GM21825 (cell line): Measurements from ENCODE around the gene LRRC46.

Experiments
- ATAC-seq: cut with Tn5 transposase; IDR thresholded peaks from one replicate; pipeline ENCODE4 v1.9.1; 2021; ENCODE audit warnings: mild to moderate bottlenecking, moderate library complexity; ENCODE audit not compliant: unreplicated experiment

Gene LRRC46

DNA sequence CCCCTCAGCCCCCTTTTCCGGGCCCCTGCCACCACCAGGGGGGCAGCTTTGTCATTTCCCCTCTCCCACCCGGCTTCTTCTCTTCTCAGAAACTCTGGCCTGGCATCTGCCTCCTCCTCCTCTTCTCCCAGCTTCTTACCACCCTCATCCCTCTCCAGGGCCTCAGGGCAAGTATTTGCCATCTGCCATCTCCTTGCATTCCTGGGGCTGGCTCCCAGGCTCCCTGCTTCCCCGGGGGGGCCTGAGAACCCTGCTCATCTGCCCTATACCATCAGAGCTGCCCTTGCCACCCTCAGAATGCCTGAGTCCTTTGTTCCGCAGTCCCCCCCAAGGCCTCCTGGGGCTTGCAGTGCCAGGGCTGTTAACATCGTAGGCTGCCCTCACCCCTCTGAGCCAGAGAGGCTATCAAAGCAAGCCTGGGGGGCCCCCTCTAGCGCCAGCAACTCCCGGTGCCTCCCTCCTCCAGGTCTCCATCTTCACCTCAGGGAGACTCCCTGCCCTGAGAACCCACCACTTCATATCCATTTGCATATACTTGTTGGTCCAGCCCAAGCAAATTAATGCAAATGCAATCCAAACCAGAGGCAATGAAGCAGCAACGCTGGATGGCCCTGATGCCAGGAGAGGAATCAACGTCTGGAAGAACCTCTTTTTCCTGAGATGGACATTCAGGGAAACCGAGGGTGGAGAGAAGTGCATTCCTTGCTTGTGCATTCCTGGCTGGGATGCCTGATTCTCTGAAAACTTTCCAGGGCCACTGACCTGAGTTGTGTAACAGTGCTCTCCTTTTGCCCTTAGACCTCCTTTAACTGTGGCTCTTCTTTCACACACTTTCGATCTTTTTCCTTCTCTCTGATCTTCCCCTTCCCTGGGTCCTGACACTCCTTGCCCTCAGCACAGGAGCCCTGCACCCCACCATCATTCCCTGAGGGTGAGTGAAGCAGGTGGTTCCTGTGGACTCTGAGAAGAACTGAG, 43.8 kb downstream of the LRRC46 start:
- no peak for ATAC-seq

DNA sequence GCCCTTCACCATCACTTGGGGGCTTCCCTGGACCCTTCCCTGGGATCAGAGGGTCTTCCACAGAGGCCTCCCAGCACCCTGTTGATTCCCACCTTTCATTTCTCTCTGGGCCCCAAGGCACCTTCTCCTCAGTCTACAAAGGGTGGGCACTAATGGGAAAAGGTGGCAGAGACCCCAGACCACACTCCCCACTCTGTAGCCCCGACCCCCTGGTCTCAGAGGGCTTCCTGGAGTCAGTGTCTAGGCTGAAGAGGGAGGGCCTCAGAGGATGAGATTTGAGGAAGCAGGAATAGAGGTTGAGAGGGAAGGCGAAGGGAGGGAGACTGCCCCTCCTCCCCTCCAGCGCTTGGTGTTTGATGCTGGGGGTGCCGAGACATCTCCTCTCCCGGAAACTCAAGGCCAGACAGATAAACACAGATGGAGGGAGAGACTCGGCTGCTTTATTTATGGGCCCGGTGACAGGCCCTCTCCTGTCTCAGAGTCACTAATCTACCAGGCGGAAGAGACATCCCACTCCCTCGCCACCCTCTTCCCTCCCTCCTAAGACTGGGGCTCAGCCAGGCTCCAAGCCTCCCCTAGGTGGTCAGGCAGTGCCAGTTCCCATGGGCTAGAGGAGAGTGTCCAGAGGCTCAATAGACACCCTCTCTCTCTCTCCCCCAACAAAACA, 46.0 kb downstream of the LRRC46 start:
- no peak for ATAC-seq

DNA sequence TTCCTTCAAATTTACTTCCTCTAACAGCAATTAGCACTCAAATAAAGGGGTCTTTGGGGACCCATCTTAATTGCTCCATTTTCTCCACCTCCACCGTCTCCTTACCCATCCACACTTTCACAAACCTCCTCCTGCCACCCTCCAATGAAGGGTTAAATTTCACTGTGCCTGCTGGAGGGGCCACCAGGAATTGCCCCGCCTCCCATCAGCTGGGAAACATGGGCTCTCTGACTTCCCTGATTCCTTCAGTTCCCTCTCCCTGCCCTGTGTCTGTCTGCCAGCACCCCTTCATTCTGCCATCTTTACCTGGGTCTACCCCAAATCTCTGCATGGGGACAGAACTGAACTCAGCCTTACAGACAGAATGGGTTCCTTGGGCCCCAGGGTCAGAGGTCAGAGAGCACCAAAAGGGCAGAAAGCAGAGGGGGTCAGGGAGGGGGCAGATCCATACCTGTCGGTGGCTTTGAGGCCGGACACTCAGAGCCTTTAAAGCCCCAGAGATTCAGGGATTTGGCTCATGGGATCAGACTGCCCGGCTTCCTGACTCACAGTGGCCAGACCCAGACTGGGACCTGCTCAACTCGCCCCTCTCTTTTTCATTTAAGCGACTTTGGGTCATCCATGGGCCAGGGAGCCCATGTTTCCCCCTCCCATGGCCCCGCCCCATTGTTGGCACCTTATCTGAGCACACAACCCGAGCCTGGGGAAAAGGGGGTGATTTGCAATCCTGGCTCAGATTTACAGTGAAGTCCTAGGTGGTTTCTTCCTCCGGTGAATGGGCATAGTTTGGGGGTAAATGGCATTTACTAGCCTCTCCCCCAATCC, 46.9 kb downstream of the LRRC46 start:
- ATAC-seq = no peak

DNA sequence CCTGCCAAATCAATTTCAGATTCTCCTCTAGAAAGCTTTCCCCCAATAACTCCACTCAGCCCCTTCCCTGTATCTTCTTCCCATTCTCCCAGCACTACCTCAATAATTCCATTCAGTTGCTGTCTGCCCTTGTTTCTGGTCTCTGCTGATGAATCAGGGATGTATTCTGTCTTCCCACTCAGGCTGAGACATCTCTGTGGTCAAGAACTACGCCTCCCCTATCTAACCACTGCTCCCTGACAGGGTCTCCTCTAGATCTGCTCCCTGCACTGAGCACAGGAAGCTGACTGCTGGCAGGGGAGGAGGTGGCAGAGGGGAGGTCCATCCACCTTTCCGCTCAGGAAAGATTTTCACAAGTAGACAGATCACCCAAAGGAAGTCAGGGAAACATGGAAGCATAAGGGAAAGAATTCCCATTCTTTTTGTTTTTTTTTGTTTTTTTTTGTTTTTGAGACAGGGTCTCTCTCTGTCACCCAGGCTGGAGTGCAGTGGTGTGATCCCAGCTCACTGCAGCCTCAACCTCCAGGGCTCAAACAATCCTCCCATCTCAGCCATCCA, 47.6 kb downstream of the LRRC46 start:
- no peak for ATAC-seq

DNA sequence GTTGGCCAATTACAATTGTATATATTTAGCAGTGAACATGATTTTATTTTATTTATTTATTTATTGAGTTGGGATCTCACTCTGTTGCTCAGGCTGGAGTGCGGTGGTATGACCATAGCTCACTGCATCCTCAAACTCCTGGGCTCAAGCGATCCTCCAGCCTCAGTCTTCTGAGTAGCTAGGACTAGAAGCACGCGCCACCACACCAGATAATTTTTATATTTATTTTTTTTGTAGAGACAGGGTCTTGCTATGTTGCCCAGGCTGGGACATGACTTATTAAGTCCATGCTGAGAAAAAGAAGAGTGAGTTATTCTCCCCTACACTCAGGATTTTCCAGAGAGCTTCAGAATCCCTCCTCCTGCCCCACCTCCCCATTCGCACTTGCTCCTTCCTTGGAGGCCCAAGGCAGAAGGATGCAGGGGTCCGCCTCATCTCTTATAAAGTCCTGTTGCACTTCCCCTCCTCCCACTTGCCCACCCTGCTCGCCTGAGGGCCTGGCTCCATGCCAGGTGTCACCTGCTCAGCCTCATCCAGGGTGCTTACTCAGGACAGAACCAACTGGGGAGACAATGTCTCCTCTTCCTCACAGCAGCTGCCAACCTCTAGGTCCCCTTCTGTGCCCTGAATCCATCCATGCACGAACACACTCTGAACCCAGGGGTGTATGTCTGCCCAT, 48.4 kb downstream of the LRRC46 start:
- ATAC-seq = no peak

DNA sequence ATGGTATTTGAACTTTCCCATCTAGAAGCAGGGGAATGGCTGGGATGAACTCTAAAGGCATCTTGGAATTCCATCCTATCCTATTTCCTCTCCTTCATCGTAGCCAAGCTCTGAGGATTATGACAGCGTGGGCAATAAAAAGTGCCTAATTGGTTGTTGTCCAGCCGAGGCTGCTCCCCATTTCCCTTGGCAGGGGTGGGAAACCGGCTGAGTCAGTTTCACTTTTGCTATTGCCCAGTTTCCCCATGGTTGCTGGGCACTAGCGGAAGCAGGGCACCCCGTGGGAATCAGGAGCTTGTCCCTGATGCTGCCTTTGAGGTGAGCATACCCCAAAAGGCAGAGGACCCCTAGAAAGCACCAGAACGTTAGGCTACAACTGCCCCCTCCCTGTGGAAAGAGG, 50.8 kb downstream of the LRRC46 start:
- ATAC-seq = no peak

DNA sequence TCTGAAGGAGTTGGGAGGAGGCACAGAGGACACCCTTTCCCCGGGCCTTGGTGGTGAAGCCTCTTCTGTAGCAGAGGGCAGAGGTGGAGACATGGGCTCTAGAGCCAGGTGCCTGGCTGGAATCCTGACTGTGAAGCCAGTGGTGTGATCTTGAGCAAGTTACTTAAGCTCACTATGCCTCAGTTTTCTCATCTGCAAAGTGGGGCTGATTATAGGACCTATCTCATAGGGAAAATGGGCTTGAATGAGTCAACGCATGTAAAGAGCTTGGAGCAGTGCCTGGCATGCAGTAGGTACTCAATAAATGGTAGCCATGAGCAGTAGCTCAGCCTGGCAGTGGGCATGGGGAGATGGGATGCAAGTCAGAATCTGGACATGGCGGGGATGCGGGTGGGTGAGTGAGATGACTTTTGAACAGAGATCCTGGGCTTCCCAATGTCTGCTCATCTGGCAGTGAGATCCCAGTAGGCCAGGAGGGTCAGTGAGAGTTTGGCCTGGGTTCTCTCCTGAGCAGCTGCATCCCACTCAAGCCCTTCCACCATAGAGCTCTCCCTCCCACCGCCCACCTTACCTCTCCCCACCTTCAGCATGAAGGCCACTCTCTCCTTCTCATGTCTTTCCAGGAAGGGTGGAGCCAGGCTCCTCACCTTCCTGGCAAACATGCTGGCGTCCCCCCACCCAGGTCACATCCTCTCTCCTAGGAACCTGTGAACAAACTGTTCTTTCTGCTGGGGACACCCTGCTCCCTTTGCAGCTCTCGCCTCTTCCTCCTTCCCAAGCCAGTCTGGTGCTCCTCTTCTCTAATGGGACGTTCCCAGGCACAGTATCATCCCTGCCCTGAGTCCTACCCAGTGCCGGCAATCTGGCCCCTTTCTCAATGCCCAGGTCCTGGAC, 51.5 kb downstream of the LRRC46 start:
- ATAC-seq = no peak

DNA sequence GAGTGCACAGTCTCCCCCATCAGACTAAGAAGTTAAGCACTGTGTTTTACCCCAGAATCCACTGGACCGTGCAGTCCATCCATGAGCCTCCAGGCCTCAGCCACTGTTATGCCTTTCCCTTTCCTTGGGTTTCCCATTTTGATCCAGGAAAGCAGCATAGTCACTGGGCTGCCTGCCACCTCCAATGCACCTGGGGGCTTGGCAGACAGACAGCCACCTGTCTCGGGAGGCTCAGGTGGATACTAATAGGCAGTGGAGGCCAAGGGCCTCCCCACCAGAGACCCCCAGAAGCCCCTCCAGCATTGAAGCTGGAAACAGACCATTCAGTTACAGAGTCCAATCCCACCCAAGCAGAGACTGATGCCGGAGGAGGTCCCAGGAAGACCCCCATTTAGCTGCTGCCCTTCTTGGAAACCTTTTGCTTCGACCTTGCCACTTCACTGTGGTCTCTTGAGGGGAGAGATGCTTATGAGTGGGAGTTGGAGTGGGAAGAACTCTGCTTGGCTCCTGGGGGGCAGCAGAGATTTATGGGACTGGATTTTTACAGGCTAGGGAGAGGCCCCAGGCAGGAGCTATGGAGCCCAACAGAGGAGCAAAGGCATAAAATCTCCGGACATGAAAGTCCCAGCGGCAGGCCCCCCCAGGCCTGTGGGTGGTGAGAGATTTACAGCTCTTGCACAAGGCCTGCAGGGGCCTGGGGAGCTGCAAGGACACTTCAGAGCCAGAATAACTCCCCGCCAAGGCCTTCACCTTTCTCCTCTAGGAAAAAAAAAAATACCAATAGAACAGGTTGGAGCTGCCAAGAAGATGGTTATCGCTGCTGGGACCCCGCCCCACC, 52.3 kb downstream of the LRRC46 start:
- no peak for ATAC-seq

DNA sequence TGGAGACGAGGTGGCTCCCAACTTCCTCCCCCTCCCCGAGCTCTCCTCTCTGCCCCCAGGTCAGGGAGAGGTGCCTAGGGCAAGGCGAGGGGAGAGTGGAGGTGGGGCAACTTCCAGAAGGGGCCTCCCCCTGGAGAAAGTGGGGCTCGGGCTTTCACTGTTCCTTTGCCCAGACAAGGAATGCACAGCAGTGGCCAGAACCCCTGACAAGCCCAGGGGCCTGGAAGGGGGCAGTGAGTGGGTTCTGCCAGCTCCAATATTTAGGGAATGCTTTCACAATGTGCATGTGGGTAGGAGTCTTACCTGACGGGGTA, 52.9 kb downstream of the LRRC46 start:
- no peak for ATAC-seq

DNA sequence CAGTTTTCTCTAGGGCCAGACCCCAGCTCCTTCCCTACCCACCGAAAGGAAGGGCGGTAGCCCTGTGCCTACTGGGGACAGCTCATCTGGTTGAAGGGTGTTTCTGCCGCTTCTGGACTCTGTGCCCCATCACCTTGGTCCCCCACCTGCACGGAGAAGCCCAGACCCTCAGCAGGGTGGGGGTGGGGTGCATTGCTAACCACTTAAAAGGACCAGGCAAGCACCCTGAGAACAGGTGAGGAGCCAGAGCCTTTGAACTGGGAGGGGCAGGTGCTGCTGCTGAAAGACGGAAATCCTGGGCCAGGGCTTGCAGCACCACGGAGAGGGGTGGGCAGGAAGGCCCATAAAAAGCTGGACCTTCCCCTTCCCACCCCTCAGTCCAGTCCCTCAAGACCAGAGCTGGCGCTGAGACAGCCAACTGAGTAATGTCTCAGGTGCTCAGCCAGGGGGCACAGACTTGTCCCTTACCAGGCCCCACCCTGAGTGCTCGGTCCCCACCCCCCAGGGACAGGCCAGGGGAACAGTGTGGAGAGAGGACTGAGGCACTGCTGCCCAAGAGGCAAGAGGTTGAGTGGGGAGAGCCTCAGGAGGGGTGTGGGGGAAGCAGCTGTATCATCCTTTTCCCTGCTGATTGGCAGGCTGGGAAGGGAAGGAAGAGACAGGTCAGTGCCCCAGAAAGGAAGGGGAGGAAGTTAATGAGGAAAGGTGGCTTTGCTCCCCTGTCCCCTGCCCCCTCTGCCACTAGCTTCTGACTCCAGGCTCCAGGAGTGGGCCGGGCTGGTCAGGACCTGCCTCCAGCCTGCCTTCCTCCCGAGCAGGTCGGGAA, 53.6 kb downstream of the LRRC46 start:
- no peak for ATAC-seq
